WTC11 (cell line): Measurements from ENCODE around the gene FSTL4. TPM values are rescaled to one million over a fixed set of nuclear protein-coding genes. Genes with fewer than 3 reads are reported as not detected.

Source experiments
- ATAC-seq: fragments of 200-7000 bp; cut with Tn5 transposase; 2 replicates; pipeline ENCODE4 v1.10.0; 2021; ENCODE audit warnings: mild to moderate bottlenecking, moderate library complexity
- CTCF ChIA-PET: fragments of 300-600 bp; sonication (Branson Sonifier 250); formaldehyde crosslinking; loops from one replicate; lab custom pipeline; 2021; ENCODE audit warnings: antibody characterized with exemption; lab: Charles Lee
- POLR2A ChIA-PET: fragments of 350-600 bp; sonication (Branson Sonifier 250); formaldehyde crosslinking; loops from one replicate; lab custom pipeline; 2021; ENCODE audit warnings: antibody characterized with exemption; lab: Charles Lee
- DNase-seq: peaks from one replicate; pipeline ENCODE4 v3.0.0; 2021; ENCODE audit warnings: low spot score
- H3K27ac Mint-ChIP-seq: 2 replicates; pipeline ENCODE4 v1.8.0; 2021; ENCODE audit warnings: mixed read lengths
- H3K27me3 Mint-ChIP-seq: 2 replicates; pipeline ENCODE4 v1.8.0; 2021; ENCODE audit warnings: low read depth, mild to moderate bottlenecking, moderate library complexity, mixed read lengths
- H3K36me3 Mint-ChIP-seq: 2 replicates; pipeline ENCODE4 v1.8.0; 2021; ENCODE audit warnings: mixed read lengths
- H3K4me1 Mint-ChIP-seq: 2 replicates; pipeline ENCODE4 v1.8.0; 2022; ENCODE audit warnings: mixed read lengths
- H3K4me3 Mint-ChIP-seq: 2 replicates; pipeline ENCODE4 v1.8.0; 2021; ENCODE audit warnings: mild to moderate bottlenecking, moderate library complexity, mixed read lengths
- H3K9me3 Mint-ChIP-seq: 2 replicates; pipeline ENCODE4 v1.8.0; 2021; ENCODE audit warnings: mixed read lengths
- ATF6 ChIP-seq: sonication (generic); formaldehyde crosslinking; IDR thresholded peaks from 2 replicates; pipeline ENCODE4 v1.8.1; 2023; ENCODE audit warnings: mild to moderate bottlenecking, missing genetic modification reagents
- CBFB ChIP-seq: sonication (generic); formaldehyde crosslinking; IDR thresholded peaks from 2 replicates; pipeline ENCODE4 v1.8.1; 2022; ENCODE audit warnings: mild to moderate bottlenecking, low read depth, missing genetic modification reagents
- CDX4 ChIP-seq: fragments of 250-450 bp; sonication (Bioruptor Pico); IDR thresholded peaks from 2 replicates; pipeline ENCODE4 v1.9.0; 2021; ENCODE audit warnings: moderate library complexity, mild to moderate bottlenecking, inconsistent platforms, borderline replicate concordance
- ESRRA ChIP-seq: sonication (generic); formaldehyde crosslinking; IDR thresholded peaks from 2 replicates; pipeline ENCODE4 v1.8.1; 2022; ENCODE audit warnings: mild to moderate bottlenecking, missing genetic modification reagents, borderline replicate concordance
- IRF1 ChIP-seq: sonication (generic); formaldehyde crosslinking; IDR thresholded peaks from 2 replicates; pipeline ENCODE4 v1.8.0; 2023; ENCODE audit warnings: missing genetic modification reagents
- MXD4 ChIP-seq: fragments of 250-450 bp; sonication (Bioruptor Pico); IDR thresholded peaks from 2 replicates; pipeline ENCODE4 v1.8.0; 2021; ENCODE audit warnings: mild to moderate bottlenecking, moderate library complexity, borderline replicate concordance
- NFATC4 ChIP-seq: fragments of 250-450 bp; sonication (Bioruptor Pico); IDR thresholded peaks from 2 replicates; pipeline ENCODE4 v1.9.0; 2021; ENCODE audit warnings: mild to moderate bottlenecking
- NFYB ChIP-seq: sonication (generic); formaldehyde crosslinking; conservative IDR thresholded peaks from 2 replicates; pipeline ENCODE4 v1.8.0; 2022; ENCODE audit warnings: low read depth, missing genetic modification reagents
- PREB ChIP-seq: sonication (generic); formaldehyde crosslinking; IDR thresholded peaks from 2 replicates; pipeline ENCODE4 v1.8.1; 2022; ENCODE audit warnings: mild to moderate bottlenecking, missing genetic modification reagents, moderate library complexity, borderline replicate concordance
- PRRX2 ChIP-seq: fragments of 250-450 bp; sonication (Bioruptor Pico); IDR thresholded peaks from 2 replicates; pipeline ENCODE4 v1.8.0; 2021; ENCODE audit warnings: mild to moderate bottlenecking
- SP1 ChIP-seq: sonication (generic); formaldehyde crosslinking; conservative IDR thresholded peaks from 2 replicates; pipeline ENCODE4 v1.8.1; 2022; ENCODE audit warnings: missing genetic modification reagents
- TCF7 ChIP-seq: sonication (generic); formaldehyde crosslinking; IDR thresholded peaks from 2 replicates; pipeline ENCODE4 v1.8.0; 2022; ENCODE audit warnings: mild to moderate bottlenecking, low read depth, missing genetic modification reagents, moderate library complexity
- ZNF121 ChIP-seq: sonication (generic); formaldehyde crosslinking; IDR thresholded peaks from 2 replicates; pipeline ENCODE4 v1.8.0; 2023; ENCODE audit warnings: missing genetic modification reagents
- ZNF281 ChIP-seq: sonication (generic); formaldehyde crosslinking; IDR thresholded peaks from 2 replicates; pipeline ENCODE4 v1.8.0; 2023; ENCODE audit warnings: mild to moderate bottlenecking, missing genetic modification reagents
- ZNF317 ChIP-seq: sonication (generic); formaldehyde crosslinking; IDR thresholded peaks from 2 replicates; pipeline ENCODE4 v1.8.1; 2023; ENCODE audit warnings: low read depth, mild to moderate bottlenecking, moderate library complexity, missing genetic modification reagents, borderline replicate concordance
- ZNF423 ChIP-seq: fragments of 250-450 bp; sonication (Bioruptor Pico); IDR thresholded peaks from 2 replicates; pipeline ENCODE4 v2.1.2; 2022; ENCODE audit warnings: mild to moderate bottlenecking, moderate library complexity
- ZSCAN18 ChIP-seq: fragments of 250-450 bp; sonication (Bioruptor Pico); IDR thresholded peaks from 2 replicates; pipeline ENCODE4 v2.1.2; 2022; ENCODE audit warnings: mild to moderate bottlenecking, moderate library complexity
- total RNA-seq: library from RNA; stranded (reverse); gene quantifications from 3 replicates; pipeline ENCODE4 v1.2.3, GENCODE V29; 2021

Gene FSTL4
- total RNA-seq, 1 experiment from 2014 or later, result 6.1 TPM

- ATAC-seq (no peak), DNase-seq (no peak)
- no peak overlapping the region for H3K4me3 Mint-ChIP-seq
- H3K9me3 Mint-ChIP-seq, result no peaks in the 10 kb centered on the region
- no peaks in the 10 kb centered on the region for H3K36me3 Mint-ChIP-seq
- 0 out of 2 replicates have a peak overlapping the region, but pooled peaks have one; percentile 28 for H3K27ac Mint-ChIP-seq
- H3K4me1 Mint-ChIP-seq, result no peaks in the 10 kb centered on the region
- no peaks in the 10 kb centered on the region; the same call in 1 of the 2 replicates for H3K27me3 Mint-ChIP-seq
- TF ChIP-seq MXD4 (CRISPR knock-in tag), result no peak
- TF ChIP-seq IRF1 (CRISPR knock-in tag), result no peak
- TF ChIP-seq ZNF423 (CRISPR knock-in tag), result no peak
- no peak for TF ChIP-seq CBFB (CRISPR knock-in tag)
- TF ChIP-seq SP1 (CRISPR knock-in tag), result no peak
- TF ChIP-seq ATF6 (CRISPR knock-in tag), result no peak
- no peak for TF ChIP-seq ESRRA (CRISPR knock-in tag)
- no peak for TF ChIP-seq ZSCAN18 (CRISPR knock-in tag)
- TF ChIP-seq ZNF317 (CRISPR knock-in tag), result no peak
- TF ChIP-seq PRRX2, result no peak
- CTCF ChIA-PET, result interaction anchor here (1.3 to 3.6 kb wide), 3 partner anchors 10 to 29 kb away, joined by 4 to 15 read pairs (median 10); no protein-coding TSS in a partner anchor
- POLR2A ChIA-PET, result no interaction called here
These were observed 162.1 kb downstream of the FSTL4 start for GRCh38 chr5:133450286-133450685.

GRCh38 chr5:133449181-133449580, 163.2 kb downstream of the FSTL4 start:
- ChIA-PET POLR2A (no interaction called here), CTCF (no interaction called here)
- TF ChIP-seq CDX4 (no peak), ZNF281 (CRISPR knock-in tag) (no peak), PREB (CRISPR knock-in tag) (no peak), ZNF121 (CRISPR knock-in tag) (no peak), TCF7 (no peak), NFYB (CRISPR knock-in tag) (no peak), NFATC4 (no peak)
- H3K9me3 Mint-ChIP-seq, result no peaks in the 10 kb centered on the region
- no peak overlapping the region for H3K27ac Mint-ChIP-seq
- no peaks in the 10 kb centered on the region for H3K36me3 Mint-ChIP-seq
- H3K4me1 Mint-ChIP-seq, result no peaks in the 10 kb centered on the region
- ATAC-seq (no peak), DNase-seq (no peak)
- H3K4me3 Mint-ChIP-seq, result no peak overlapping the region
- no peaks in the 10 kb centered on the region; the same call in 1 of the 2 replicates for H3K27me3 Mint-ChIP-seq
